NCI-H345 (cell line): ENCODE results near the gene C5orf63.
"Not testable (repeated sequence)": the region's sequence is repeated elsewhere in the genome, so short reads cannot be mapped to it uniquely, and the experiment has no call there.

Experiments used
- DNase-seq: peaks from one replicate; lab custom pipeline; 2025; lab: John Stamatoyannopoulos, UW

Gene C5orf63

DNA sequence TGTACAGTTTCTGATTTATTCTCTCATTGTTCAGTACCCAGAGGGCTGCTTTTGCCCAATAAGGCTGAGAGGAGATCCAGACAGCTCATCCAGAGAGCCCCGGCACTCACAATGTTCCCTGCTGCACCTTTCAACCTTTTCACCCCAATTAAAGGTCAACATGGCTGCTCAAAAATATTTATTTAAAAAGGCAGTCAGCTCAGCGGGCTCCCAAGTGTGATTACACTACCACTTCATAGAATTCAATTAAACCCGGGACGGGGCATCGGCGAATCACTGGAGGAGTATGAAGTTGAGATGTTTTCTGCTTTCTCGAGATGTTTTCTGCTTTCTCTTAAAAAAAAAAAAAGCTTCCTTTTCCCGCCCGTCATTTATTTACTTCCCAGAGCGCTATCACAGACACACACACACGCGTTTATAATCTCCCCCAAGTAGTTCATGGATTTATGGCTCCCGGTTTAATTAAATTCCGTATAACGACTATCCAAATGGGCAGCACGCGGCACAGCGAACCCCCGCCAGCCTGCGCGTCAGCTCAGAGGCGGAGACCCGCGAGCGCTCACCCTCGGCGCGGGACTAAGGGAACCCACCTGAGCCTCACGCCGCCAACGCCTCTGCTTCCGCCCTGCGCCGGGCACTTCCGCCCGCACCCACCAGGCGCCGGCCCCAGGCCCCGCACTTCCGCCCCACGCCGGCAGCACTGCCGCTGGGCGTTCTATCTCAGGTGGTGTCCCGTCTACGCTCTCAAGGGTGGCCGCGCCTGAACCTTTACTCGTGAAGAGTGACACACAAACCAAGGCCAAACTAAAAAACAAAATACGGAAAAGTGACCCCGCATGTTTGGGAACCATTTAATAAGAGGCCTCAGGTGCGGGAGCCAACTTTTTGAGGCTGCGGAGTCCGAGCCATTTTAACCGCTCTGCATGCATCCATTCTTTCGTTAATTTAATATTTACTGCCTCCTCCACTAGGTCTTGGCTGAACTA lies at the start of gene C5orf63:
C5orf63 (minus strand) TSS at position 642 of the 986 bp plus-strand sequence. CDS start 14,507 bp downstream, outside the sequence.
- peak; percentile 81 for DNase-seq

DNA sequence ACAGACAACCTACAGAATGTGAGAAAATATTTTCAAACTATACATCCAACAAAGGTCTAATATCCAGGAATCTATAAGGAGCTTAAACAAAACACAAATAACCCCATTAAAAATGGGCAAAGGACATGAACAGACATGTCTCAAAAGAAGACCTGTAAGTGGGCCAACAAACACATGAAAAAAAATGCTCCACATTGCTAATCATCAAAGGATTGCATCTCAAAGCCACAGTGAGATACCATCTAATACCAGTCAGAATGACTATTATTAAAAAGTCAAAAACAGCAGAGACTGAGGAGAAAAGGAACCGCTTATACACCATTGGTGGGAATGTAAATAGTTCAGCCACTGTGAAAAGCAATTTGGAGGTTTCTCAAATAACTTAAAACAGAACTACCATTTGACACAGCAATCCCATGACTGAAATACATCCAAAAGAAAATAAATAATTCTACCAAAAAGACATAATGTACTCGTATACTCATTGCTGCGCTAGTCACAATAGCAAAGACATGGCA lies 39.1 kb upstream of the C5orf63 start:
- no peak for DNase-seq

DNA sequence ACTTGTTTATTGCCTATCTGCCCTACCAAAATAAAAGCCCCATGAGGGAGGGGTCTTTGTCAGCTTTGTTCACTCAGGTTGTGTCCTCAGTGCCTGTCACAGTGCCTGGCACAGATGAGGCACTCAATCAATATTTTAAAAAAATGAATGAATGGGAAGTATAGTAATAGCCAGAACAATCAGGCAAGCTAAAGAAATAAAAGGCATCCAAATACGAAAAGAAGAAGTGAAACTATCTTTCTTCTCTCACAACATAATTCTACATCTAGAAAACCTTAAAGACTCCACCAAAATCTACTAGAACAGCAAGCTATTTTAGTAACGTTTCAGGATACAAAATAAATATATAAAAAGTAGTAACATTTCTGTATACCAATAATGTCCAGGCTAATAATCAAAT lies 37.8 kb upstream of the C5orf63 start:
- no peak for DNase-seq

DNA sequence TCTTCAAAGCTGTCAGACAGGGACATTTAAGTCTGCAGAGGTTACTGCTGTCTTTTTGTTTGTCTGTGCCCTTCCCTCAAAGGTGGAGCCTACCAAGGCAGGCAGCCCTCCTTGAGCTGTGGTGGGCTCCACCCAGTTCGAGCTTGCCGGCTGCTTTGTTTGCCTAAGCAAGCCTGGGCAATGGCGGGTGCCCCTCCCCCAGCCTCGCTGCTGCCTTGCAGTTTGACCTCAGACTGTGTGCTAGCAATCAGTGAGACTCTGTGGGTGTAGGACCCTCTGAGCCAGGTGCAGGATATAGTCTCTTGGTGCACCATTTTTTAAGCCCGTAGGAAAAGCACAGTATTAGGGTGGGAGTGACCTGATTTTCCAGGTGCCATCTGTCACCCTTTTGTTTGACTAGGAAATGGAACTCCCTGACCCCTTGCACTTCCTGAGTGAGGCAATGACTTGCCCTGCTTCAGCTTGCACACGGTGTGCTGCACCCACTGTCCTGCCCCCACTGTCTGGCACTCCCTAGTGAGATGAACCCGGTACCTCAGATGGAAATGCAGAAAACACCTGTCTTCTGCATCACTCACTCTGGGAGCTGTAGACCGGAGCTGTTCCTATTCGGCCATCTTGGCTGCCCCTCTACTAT lies 35.4 kb upstream of the C5orf63 start:
- DNase-seq, result not testable (repeated sequence)

DNA sequence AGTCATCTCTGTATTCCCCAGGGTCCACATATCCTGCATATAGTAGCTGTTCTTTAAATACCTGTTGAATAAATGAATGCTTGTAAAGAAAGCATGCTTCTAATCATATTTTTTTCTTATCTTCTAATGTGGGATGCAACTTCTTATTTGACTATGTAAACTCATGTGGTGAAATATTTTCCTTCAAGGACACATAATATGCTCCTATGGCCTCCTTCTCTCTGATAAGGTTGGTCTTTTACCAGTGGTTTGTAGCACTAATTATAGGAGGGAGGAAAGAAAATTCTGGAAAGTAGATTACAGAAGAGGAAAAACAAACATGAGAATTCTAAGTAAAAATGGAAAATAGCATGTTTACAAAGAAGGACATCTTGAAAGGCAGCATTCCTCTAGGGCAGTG lies 28.6 kb upstream of the C5orf63 start:
- DNase-seq, result no peak

DNA sequence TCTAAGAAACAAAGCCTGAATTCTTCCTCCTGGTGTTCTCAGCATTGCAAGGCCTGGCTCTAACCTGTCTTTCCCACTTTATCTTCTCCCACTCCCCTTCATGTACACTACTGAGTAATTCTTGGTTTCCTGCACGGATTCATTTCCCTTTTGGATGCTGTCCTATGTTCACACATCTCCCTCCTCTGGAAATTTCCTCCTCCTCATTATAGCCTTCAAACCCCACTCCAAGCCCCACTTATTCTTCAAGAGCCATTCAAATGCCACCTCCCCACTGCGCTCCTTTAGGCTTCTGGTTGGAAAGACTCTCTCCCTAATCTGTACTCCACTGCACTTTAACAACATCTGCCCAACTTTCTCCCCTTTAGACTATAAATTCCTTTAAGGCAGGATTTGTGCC lies 28.2 kb upstream of the C5orf63 start:
- DNase-seq, result peak; percentile 11

DNA sequence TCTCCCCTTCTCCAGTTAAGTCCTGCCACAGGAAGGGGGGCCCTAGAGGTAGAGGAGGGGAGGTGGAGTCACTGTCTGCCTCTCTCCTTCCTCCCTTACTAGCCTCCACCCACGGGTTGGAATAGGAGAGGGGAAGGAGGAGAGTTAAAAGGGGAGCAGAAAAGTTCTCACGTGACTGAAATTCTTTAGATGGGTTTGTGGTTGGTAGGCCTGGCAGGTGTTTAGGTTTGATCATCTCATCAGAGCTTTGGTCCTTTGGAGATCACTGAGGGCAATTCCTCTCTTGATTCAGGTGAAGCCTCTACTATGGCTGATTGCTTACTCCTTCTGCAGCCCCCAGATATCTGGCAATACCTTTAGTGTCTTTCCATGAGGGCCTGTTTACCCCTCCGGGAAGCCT lies 24.9 kb upstream of the C5orf63 start:
- no peak for DNase-seq

DNA sequence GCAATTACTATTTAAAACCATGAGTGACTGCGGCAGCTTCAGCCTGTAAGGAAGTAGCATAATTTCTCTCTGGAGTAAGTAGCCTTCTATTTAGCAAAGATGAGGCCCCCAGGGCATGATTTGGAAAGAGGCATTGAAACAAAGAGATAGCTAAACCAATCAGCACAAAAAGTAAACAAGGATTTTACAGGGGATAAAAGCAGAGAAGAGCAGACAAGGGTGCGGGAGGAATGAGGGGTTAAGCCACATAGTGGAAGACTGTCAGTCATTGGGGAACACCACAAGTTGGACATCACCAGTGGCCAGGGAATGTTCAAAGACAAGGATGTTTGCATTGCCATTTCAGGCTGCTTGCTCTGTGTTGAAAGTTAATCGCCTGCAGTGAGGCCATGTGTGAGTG lies 24.0 kb upstream of the C5orf63 start:
- DNase-seq, result no peak

DNA sequence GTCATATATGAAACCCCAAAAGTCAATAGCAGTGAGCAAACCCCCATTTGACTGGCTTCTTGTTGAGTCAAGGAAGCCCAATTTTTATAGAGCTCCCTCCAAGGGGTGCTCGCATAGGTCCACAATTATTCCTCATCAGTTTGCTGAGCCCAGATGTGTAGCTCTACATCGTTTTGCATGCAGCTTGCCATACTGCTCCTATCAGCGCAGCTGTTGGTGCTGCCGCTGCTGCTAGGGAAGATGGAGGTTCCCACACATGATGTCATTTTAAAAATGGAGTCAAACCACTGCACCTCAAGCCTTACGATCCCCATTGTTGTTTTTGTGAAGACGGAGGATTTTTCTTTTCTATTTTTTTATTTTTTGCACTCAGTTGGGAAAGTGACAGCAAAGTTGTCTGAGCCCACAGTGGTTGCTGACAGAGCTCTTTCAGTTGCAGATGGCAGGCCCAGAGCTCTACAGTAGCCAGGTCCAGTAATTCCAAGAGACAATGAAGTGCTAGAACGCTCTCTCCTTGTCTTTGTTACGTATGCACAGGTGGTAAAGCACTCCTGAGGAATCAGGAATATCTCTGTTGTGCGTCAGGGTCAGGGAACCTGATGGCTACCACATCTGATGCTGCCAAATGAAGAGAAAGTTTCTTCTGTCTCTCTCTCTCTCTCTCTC lies 23.2 kb upstream of the C5orf63 start:
- no peak for DNase-seq

DNA sequence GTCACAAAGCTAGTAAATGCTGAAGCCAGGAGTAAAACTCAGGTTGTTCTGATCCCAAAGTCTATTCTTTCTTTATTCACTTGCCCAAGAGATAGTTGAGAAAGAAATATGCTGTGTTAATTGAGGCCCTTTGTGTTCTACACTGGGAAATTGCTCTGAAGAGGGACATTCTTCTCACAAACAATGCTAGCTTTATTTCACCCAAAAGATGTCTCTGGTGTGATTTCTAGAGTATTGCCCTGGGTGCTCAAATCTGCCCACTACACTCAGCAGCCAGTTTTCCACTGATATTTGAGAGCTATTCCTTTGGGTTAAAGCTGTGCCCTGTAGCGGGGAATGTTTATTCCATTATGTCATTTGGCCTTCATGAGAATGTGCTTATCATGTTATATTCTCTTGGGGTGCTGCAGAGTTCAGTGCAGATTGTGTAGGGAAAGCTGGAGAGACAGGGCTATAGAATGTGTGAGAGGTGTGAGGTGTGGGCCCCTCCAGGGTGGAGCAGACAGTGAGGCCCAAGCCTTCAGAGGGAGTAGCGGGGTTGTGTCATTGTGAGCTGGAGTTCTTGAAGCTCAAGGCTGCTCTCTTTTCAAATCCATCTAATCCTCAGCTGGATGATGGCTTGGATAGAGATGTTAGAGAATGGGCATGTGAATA lies 21.0 kb upstream of the C5orf63 start:
- DNase-seq, result no peak

DNA sequence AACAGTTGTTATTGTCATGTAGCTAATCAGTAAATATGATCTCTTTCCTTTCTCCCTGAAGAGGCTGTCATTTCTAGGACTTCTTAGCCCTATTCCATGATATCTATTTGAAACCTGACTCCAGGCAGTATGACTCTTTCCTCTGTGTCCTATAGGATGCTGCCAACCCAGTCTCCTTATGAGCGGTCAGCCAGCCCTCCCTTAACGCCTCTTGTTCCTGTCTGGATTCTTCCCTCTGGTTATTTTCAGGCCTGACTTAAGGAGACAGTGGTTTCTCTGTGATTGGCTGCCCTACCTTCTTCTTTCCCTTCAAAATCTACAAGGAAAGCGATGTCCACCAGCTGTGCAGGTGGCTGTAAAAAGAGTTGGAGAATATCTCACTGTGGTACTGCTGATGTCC lies 19.4 kb upstream of the C5orf63 start:
- DNase-seq, result no peak

DNA sequence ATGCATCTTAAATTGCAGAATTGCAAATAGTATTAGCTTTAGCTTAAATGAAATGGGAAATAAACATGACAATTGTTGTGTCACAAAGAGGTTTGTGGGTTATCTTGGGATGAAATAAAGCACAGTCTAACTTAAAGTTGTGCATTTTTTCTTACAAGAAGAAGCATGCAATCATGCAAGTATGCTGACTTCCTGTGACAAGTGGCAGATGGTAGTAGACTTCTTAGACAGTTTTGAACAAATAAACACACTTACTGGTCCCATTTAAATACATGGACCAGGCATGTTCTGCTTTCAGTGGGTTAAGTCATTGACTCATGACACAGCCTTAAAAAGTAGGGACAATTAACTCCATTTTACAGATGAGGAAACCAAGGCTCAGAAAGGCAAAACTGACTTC lies 15.9 kb upstream of the C5orf63 start:
- DNase-seq, result no peak

DNA sequence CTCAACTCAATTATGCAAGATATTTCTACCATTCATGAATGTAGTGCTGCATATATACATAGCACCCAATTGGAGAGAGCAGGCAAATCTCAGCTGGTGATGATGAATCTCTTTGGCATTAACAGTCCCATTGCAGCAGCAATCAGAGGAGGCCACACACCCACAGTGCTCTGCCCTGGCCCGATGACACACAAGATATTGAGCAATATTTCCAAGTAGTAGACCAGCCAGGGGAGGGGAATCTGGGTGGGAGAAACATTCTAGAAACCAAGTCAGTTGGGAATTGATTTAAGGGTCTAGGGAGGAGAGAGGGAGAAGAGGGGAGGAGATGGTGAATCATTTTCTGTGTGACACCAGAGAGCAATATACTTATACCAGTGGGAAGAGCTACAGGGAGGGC lies 14.9 kb upstream of the C5orf63 start:
- DNase-seq, result no peak

DNA sequence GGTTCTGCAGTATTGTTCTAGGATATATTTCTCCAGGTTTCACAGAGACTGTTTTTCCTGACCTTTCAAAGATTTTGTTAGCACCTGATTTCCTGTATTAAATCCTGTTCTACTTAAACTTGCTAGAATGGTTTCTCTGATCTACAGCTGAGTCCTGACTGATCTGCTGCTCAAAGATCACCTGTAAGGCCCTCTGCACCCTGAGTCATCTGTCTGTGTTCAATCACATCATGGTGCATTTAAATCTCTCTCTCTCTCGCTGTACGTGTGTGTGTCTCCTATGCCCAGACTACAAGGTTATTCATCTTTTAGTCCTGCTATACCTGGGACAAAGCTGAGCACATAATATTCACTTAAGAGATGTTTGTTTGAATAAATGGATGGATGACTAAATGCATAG lies 13.3 kb upstream of the C5orf63 start:
- DNase-seq, result peak; percentile 42

DNA sequence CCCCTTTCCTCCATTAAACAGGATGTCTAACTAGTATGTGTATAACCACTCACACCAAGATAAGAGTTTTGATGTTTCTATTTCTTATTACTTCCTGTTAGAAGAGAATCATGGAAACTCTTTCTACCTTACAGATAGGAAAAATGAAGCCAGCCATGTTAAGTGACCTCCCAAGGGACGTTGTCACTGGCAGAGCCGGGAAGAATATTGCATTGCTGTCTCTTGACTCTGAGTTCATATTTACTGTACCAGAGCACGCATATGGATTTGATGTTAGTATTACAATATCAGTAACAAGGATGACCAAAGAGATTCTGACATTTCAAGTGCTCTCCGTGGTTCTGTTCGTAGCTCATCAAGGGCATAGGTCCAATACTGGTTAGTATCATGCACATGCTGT lies 12.5 kb upstream of the C5orf63 start:
- peak; percentile 11 for DNase-seq

DNA sequence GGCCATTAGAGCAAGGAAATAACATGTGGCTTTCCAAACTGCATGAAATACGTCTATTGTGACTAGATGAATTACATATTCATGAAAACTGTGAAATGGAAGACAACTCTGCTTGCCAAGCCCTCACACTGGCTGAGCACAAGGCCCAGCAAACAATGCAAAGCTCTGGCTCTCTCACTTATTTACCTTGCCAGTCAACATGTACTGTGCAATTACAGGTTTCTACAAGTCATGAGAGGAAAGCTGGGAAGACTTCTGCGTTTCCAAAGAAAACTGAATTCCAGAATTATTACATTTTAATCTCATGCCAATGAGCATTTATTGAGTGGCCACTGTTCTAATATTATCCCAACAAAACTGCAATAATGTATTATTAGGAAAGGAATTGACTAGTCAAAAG lies 12.1 kb upstream of the C5orf63 start:
- DNase-seq, result peak; percentile 36

DNA sequence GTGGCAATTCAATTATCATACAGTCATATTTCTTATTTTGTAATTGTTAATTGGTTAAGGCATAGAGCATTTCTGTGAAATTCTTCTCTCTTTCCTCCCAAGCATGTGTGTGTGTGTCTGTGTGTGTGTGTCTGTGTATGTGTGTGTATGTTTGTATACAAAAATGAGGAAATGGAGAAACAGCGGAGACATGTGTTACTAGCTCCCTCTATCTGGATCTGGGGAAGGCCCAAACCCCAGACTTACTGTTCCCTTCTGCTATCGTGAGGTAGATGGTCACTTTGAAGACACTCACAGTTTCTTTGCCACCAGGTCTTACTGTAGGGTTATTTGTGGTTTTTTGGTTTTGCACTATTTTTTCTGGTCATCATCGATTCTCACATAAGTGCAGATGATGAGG lies 11.4 kb upstream of the C5orf63 start:
- DNase-seq, result no peak

DNA sequence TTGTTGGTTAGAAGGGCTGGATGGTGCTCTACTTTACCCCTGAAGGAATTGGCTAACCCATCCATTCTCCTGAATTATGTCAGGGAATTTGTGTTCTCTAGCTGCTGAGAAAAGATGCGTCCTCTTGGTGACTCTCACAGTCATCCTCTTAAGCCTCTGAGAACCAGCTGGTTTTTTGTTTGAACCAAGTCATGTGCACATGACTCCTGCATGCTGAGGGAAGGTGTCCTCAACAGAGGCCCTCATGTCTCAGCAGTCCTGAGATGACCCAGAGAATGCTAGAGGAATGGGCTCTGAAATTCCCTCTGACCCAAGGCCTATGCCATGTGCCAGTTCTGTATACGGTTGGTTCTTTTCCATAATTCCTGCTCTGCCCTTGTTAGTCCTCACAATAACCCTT lies 10.4 kb upstream of the C5orf63 start:
- no peak for DNase-seq

DNA sequence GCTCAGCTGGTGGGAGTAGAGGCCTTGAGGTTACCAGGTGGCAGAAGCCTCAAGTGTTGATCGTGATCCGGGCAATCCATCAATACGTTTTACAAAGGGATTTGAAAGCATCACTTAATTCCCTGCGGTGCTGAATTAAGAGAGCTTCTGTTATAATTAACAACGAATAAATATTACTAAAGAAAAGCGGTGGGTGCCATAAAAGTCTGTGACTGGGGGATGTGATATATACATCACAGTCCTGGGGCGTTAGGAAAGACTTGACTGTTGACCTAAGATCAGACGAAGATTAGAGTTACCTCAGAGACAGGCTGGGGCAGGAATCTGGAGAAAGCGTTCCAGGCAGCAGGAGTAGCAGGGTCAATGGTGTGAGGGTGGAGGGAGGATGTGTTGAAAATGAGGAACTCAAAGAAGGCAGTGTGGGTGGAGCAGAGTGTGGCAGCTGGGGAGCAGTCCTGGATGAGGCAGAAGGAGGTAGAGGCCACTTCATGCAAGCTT lies 6.7 kb upstream of the C5orf63 start:
- DNase-seq, result peak; percentile 76

DNA sequence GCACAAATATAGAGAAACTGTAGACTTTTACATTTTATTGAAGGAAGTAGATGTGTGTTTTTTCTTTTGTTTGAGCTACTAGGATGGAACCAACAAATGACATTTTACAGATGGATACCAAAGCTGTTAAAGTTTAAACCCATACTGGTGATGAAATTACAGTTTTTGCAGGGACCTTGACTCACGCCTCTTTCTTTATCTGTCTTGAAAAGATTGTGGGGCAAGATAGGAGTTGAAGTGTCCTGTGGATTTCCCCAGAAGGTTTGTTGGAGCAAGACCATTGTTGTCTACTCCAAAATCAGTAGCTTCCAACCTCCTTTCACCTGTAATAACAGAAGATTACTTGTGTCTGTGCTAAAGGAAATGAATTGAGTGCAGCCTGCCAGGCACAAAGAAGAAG lies 4.1 kb upstream of the C5orf63 start:
- DNase-seq, result no peak

DNA sequence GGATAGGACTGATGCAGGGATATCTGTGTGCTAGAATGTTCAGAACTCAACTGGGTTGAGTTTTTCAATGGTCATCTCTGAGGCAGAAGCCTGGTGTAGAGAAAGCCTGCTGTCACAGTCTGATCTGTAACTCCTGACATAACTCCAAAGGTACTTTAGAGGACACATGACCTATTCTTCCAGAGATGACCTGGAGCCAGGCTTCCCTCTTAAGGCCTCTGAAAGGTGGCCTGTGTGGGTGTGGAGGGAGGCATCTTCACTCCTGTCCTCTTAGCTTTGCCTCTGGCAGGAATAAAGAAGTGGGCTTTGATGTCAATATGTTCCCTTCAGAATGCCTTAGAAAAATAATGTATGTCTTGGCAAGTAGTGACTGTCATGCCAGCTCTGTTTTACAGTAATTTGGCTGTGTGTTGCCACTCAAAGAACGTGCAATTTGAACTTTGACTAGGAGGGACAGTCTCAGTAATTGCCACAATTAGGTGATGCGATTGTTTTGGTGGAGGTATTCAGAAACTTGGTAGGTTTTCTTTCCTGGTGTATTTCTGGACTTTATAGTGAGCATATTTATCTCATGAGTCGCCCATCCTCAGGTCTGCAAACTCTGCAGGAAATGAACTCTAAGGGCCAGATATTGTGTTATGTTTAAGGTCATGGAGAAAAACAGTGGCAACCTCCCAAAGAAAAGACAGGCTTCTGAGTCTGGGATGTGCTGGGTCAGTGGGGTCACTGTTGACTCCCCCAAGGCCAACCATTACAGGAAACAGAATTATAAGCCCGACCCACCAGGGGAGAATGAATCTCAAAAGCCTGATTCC lies 3.2 kb upstream of the C5orf63 start:
- no peak for DNase-seq
